Endothelial cell of umbilical vein (primary cell): ENCODE results near the gene MOCS1.

Experiments
- EZH2 ChIP-seq: IDR thresholded peaks from 2 replicates; pipeline ENCODE4 v1.6.1; 2012; ENCODE audit warnings: borderline replicate concordance, low read depth, mild to moderate bottlenecking, moderate library complexity, low read length, inconsistent platforms; ENCODE audit not compliant: severe bottlenecking
- FOS ChIP-seq: IDR thresholded peaks from 2 replicates; pipeline ENCODE4 v1.6.1; 2011; ENCODE audit warnings: mild to moderate bottlenecking, low read length, moderate library complexity, borderline replicate concordance; ENCODE audit not compliant: insufficient read depth
- JUN ChIP-seq: IDR thresholded peaks from 2 replicates; pipeline ENCODE4 v1.6.1; 2011; ENCODE audit warnings: borderline replicate concordance, low read depth; ENCODE audit not compliant: insufficient read length, insufficient read depth
- POLR2A ChIP-seq: IDR thresholded peaks from 2 replicates; pipeline ENCODE4 v1.6.1; 2012; ENCODE audit warnings: low read depth, mild to moderate bottlenecking, control low read depth, low read length
- POLR2AphosphoS5 ChIP-seq: IDR thresholded peaks from 2 replicates; pipeline ENCODE4 v1.6.1; 2012; ENCODE audit warnings: low read depth, mild to moderate bottlenecking, control low read depth, low read length, moderate library complexity; ENCODE audit not compliant: insufficient read depth
- TF ChIP-seq, protein P1 (sequence below): IDR thresholded peaks from 2 replicates; pipeline ENCODE4 v1.6.1; 2011; ENCODE audit not compliant: insufficient read depth, insufficient read length
- TF ChIP-seq, protein P2 (sequence below), 2 donors: IDR thresholded peaks; 1 replicate in 1 of 2; 2 replicates in 1 of 2; pipeline ENCODE4 v1.5.1; 2011; ENCODE audit warnings: low read length in 2 of 2, mild to moderate bottlenecking in 2 of 2, moderate library complexity in 2 of 2, control low read depth in 1 of 2, inconsistent platforms in 1 of 2, low read depth in 1 of 2; ENCODE audit not compliant: insufficient read depth in 1 of 2; ENCODE audit errors: extremely low read depth in 1 of 2

DNA sequence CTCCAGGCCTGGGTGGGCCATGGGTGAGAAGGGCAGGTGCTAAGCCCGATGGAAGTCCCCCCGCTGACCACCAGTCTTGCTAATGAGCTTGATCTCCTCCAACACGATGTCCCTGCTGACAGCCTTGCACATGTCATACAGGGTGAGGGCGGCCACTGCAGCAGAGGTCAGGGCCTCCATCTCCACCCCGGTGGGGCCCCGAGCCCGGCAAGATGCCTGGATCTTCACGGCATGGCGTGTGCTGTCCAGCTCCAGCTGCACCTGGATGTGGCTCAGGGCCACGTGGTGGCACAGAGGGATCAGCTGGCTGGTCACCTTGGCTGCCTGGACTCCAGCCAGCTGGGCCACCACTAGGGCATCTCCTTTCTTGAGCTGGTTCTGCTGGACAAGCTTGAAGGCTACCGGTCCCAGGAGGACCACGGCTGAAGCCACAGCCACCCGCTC, 27.9 kb downstream of the MOCS1 start:
- TF ChIP-seq, protein P1, sequence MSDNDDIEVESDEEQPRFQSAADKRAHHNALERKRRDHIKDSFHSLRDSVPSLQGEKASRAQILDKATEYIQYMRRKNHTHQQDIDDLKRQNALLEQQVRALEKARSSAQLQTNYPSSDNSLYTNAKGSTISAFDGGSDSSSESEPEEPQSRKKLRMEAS, result no peak
- TF ChIP-seq, protein P2, sequence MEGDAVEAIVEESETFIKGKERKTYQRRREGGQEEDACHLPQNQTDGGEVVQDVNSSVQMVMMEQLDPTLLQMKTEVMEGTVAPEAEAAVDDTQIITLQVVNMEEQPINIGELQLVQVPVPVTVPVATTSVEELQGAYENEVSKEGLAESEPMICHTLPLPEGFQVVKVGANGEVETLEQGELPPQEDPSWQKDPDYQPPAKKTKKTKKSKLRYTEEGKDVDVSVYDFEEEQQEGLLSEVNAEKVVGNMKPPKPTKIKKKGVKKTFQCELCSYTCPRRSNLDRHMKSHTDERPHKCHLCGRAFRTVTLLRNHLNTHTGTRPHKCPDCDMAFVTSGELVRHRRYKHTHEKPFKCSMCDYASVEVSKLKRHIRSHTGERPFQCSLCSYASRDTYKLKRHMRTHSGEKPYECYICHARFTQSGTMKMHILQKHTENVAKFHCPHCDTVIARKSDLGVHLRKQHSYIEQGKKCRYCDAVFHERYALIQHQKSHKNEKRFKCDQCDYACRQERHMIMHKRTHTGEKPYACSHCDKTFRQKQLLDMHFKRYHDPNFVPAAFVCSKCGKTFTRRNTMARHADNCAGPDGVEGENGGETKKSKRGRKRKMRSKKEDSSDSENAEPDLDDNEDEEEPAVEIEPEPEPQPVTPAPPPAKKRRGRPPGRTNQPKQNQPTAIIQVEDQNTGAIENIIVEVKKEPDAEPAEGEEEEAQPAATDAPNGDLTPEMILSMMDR (IDR thresholded peaks at IDR 0.05; ENCODE audit: extremely low read depth in 1 of 2, insufficient read depth in 1 of 2, low read depth in 1 of 2, low read length in 2 of 2), result no peak
- TF ChIP-seq POLR2A (no peak), EZH2 (no peak), FOS (no peak), POLR2AphosphoS5 (no peak), JUN (no peak)
